Mesendoderm (in vitro differentiated cells): ENCODE measurements around the gene EFCC1.
"Not testable (repeated sequence)": the region's sequence is repeated elsewhere in the genome, so short reads cannot be mapped to it uniquely, and the experiment has no call there.

Experiments
- DNase-seq: peaks from one replicate; pipeline ENCODE4 v3.0.0; 2013
- H2AK5ac ChIP-seq: 2 replicates; pipeline ENCODE4 v1.6.1; 2013; ENCODE audit warnings: low read length, inconsistent platforms
- H2BK120ac ChIP-seq: 2 replicates; pipeline ENCODE4 v1.6.1; 2013; ENCODE audit warnings: low read depth, mild to moderate bottlenecking, low read length, moderate library complexity, mixed read lengths
- H2BK15ac ChIP-seq: replicated peaks from 2 replicates; pipeline ENCODE4 v1.6.1; 2013; ENCODE audit warnings: low read depth, mild to moderate bottlenecking, moderate library complexity
- H2BK5ac ChIP-seq: 2 replicates; pipeline ENCODE4 v1.6.1; 2013; ENCODE audit warnings: low read length, inconsistent platforms
- H3K18ac ChIP-seq: 2 replicates; pipeline ENCODE4 v1.6.1; 2013; ENCODE audit warnings: mild to moderate bottlenecking, low read length, mixed read lengths
- H3K23ac ChIP-seq: one replicate; pipeline ENCODE4 v1.6.1; 2013; ENCODE audit warnings: low read length
- H3K27ac ChIP-seq: 2 replicates; pipeline ENCODE4 v1.5.1; 2013; ENCODE audit warnings: low read depth, mild to moderate bottlenecking, inconsistent platforms, low read length, moderate library complexity
- H3K27me3 ChIP-seq: 2 replicates; pipeline ENCODE4 v1.6.1; 2013; ENCODE audit warnings: low read length, control low read depth, mild to moderate bottlenecking, inconsistent platforms; ENCODE audit not compliant: insufficient read depth, poor library complexity
- H3K36me3 ChIP-seq: 2 replicates; pipeline ENCODE4 v1.6.1; 2013; ENCODE audit warnings: low read length, inconsistent platforms; ENCODE audit not compliant: control insufficient read depth, insufficient read depth
- H3K4ac ChIP-seq: one replicate; pipeline ENCODE4 v1.6.1; 2013; ENCODE audit warnings: low read depth, mild to moderate bottlenecking, low read length, moderate library complexity
- H3K4me1 ChIP-seq: 2 replicates; pipeline ENCODE4 v1.6.1; 2013; ENCODE audit warnings: low read depth, low read length, inconsistent platforms; ENCODE audit not compliant: control insufficient read depth
- H3K4me2 ChIP-seq: 2 replicates; pipeline ENCODE4 v1.6.1; 2013; ENCODE audit warnings: low read length
- H3K4me3 ChIP-seq: 2 replicates; pipeline ENCODE4 v1.5.1; 2013; ENCODE audit warnings: mild to moderate bottlenecking, low read length
- H3K56ac ChIP-seq: one replicate; pipeline ENCODE4 v1.6.1; 2013; ENCODE audit warnings: low read length
- H3K79me1 ChIP-seq: 2 replicates; pipeline ENCODE4 v1.6.1; 2013; ENCODE audit warnings: low read length, inconsistent platforms
- H3K79me2 ChIP-seq: 2 replicates; pipeline ENCODE4 v1.6.1; 2013; ENCODE audit warnings: mild to moderate bottlenecking, low read length; ENCODE audit not compliant: control insufficient read depth, insufficient read depth
- H3K9ac ChIP-seq: 2 replicates; pipeline ENCODE4 v1.6.1; 2013; ENCODE audit warnings: low read length, inconsistent platforms
- H4K5ac ChIP-seq: one replicate; pipeline ENCODE4 v1.6.1; 2013; ENCODE audit warnings: low read length
- H4K8ac ChIP-seq: one replicate; pipeline ENCODE4 v1.6.1; 2013; ENCODE audit warnings: low read depth, mild to moderate bottlenecking, control low read depth, low read length, moderate library complexity
- WGBS: extraction: QIAGEN DNeasy Blood & Tissue Kit; methylation state at CpG from one replicate; pipeline ENCODE4 v1.1.7; 2013; ENCODE audit warnings: low lambda C conversion rate, missing lambda C conversion rate; ENCODE audit not compliant: insufficient coverage; ENCODE audit errors: extremely low coverage; 5-methylcytosine and 5-hydroxymethylcytosine counted together

The EFCC1 gene

DNA sequence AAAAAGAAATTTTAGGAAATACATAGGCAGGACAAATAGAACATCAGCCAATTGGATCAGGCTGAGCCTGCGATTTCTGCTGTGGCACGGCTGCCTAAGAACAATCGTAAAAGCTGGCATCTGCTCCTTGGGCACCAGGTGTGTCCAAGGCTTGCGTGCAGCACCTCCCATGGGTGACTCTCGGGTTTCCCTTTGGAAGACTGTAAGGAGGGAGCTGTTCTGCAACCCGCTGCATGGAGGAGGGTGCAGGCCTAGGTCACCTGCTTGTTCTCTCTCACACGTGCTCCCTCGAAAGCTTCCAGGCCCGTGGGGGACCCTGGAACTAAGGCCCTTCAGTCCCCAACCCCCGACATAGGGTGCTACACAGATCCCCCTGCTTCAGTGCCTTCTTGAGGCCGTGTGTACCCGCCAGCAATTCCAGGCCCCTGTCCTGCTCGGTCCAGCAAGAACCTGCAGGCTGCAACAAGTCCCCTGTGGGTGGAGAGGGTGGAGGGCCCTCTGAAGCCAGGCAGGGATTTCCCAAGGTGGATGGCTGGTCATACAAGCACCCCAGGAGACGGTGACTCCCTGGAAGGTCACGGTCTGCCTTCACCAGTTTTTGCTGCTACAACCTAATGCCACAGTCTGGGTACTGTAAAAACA is 62.9 kb downstream of the EFCC1 start:
- DNase-seq = no peak
- H3K9ac ChIP-seq = no peak overlapping the region
- H3K56ac ChIP-seq = no peak overlapping the region
- H3K79me1 ChIP-seq = no peaks in the 10 kb centered on the region
- no peak overlapping the region for H3K23ac ChIP-seq
- H3K27ac ChIP-seq = no peak overlapping the region
- H3K36me3 ChIP-seq = no peaks in the 10 kb centered on the region
- H3K4ac ChIP-seq = no peak overlapping the region
- no peaks in the 10 kb centered on the region for H3K79me2 ChIP-seq
- no peak overlapping the region for H2BK5ac ChIP-seq
- no peak overlapping the region for H3K4me2 ChIP-seq
- WGBS = no CpG with 5 or more reads among the region's 15 CpGs
- no peaks in the 10 kb centered on the region for H3K4me1 ChIP-seq
- no peak overlapping the region for H4K5ac ChIP-seq
- no peak overlapping the region for H3K18ac ChIP-seq
- H2AK5ac ChIP-seq = no peak overlapping the region
- no peak overlapping the region for H2BK15ac ChIP-seq
- H3K4me3 ChIP-seq = no peak overlapping the region
- H3K27me3 ChIP-seq = no peaks in the 10 kb centered on the region
- no peak overlapping the region for H2BK120ac ChIP-seq
- no peak overlapping the region for H4K8ac ChIP-seq

DNA sequence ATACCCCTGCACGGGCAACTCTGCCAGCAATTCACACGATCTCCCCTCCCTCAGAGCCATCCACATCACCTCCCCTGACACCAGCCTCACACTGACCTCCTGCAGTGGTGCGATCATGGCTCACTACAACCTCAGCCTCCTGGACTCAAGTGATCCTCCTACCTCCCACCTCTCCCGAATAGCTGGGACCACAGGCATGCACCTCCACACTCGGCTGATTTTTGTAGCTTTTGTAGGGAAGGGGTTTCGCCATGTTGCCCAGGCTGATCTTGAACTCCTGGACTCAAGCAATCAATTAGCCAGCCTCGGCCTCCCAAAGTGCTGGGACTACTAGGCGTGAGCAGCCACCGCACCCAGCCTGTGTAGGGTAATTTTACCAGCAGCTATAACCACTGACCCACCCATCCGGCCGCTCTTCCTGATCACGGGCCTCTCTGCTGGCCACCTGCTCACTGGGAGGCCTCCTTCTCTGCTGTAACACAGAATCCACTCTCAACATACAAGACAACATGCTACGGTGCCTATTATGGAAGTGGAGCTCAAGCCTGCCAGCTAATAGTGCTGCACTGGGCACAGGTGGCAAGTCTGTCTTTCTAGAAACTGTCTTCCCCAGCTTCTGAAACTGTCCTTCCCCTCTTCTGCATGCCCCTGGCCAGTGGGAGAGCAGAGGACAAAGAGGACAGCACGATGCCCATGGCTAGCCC is 64.1 kb downstream of the EFCC1 start:
- Histone ChIP-seq H3K27ac (no peak overlapping the region), H3K56ac (no peak overlapping the region), H3K4ac (no peak overlapping the region), H3K18ac (no peak overlapping the region), H3K4me2 (no peak overlapping the region), H3K4me3 (no peak overlapping the region), H3K27me3 (no peaks in the 10 kb centered on the region), H3K9ac (no peak overlapping the region), H3K4me1 (no peaks in the 10 kb centered on the region), H2BK5ac (no peak overlapping the region), H2AK5ac (no peak overlapping the region), H4K5ac (no peak overlapping the region), H3K23ac (no peak overlapping the region), H2BK15ac (no peak overlapping the region), H2BK120ac (no peak overlapping the region), H3K36me3 (no peaks in the 10 kb centered on the region), H3K79me1 (no peaks in the 10 kb centered on the region), H3K79me2 (no peaks in the 10 kb centered on the region), H4K8ac (no peak overlapping the region)
- WGBS = no CpG with 5 or more reads among the region's 14 CpGs
- no peak for DNase-seq

DNA sequence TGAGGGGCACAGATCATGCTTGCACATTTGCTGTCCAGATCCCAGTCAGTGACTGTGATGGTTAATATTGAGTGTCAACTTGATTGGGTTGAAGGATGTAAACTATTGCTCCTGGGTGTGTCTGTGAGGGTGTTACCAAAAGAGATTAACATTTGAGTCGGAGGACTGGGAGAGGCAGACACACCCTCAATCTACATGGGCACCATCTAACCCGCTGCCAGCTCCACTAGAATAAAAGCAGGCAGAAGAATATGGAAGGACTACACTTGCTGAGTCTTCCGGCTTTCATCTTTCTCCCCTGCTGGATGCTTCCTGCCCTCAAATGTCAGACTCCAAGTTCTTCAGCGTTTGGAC is 64.6 kb downstream of the EFCC1 start:
- no peak overlapping the region for H2BK15ac ChIP-seq
- H3K23ac ChIP-seq = no peak overlapping the region
- no peak overlapping the region for H2BK5ac ChIP-seq
- no peaks in the 10 kb centered on the region for H3K27me3 ChIP-seq
- H3K4me3 ChIP-seq = no peak overlapping the region
- H3K56ac ChIP-seq = no peak overlapping the region
- no peak overlapping the region for H2AK5ac ChIP-seq
- no peak overlapping the region for H4K5ac ChIP-seq
- no peak for DNase-seq
- H4K8ac ChIP-seq = no peak overlapping the region
- H3K79me2 ChIP-seq = no peaks in the 10 kb centered on the region
- H3K4ac ChIP-seq = no peak overlapping the region
- no peak overlapping the region for H3K18ac ChIP-seq
- no peaks in the 10 kb centered on the region for H3K36me3 ChIP-seq
- no peak overlapping the region for H3K4me2 ChIP-seq
- no peak overlapping the region for H3K9ac ChIP-seq
- H3K27ac ChIP-seq = no peak overlapping the region
- H3K4me1 ChIP-seq = no peaks in the 10 kb centered on the region
- no CpG with 5 or more reads among the region's 4 CpGs for WGBS
- no peak overlapping the region for H2BK120ac ChIP-seq
- H3K79me1 ChIP-seq = no peaks in the 10 kb centered on the region

DNA sequence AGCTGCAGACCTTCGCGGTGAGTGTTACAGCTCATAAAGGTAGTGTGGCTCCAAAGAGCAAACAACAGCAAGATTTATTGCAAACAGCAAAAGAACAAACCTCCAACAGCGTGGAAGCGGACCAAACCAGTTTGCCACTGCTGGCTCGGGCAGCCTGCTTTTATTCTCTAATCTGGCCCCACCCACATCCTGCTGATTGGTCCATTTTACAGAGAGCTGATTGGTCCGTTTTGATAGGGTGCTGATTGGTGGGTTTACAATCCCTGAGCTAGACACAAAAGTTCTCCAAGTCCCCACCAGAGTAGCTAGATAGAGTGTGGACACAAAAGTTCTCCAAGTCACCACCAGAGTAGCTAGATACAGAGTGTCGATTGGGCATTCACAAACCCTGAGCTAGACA is 66.6 kb downstream of the EFCC1 start:
- not testable (repeated sequence) for H3K27ac ChIP-seq, H2AK5ac ChIP-seq, H3K4me3 ChIP-seq, H3K27me3 ChIP-seq, H3K9ac ChIP-seq, H3K4me2 ChIP-seq, H3K56ac ChIP-seq, H3K23ac ChIP-seq, H3K79me1 ChIP-seq, H3K4ac ChIP-seq, H3K36me3 ChIP-seq, H2BK5ac ChIP-seq, H4K8ac ChIP-seq, H2BK120ac ChIP-seq, H4K5ac ChIP-seq, H2BK15ac ChIP-seq, H3K79me2 ChIP-seq, H3K18ac ChIP-seq, H3K4me1 ChIP-seq
- peak; percentile 43 for DNase-seq
- no CpG with 5 or more reads among the region's 7 CpGs for WGBS

DNA sequence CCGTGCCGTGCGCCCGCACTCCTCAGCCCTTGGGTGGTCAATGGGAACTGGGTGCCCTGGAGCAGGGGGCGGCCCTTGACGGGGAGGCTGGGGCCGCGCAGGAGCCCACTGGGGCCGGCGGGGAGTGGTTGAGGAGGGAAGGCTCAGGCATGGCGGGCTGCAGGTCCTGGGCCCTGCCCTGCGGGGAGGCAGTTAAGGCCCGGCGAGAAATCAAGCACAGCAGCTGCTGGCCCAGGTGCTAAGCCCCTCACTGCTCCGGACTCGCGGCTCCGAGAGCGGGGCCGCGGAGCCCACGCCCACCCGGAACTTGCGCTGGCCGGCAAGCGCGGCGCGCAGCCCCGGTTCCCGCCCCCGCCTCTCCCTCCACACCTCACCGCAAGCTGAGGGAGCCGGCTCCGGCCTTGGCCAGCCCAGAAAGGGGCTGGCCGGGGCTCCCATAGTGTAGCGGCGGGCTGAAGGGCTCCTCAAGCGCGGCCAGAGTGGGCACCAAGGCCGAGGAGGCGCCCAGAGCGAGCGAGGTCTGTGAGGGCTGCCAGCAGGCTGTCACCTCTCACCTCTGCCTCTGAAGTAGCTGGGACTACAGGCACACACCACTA is 67.3 kb downstream of the EFCC1 start:
- H3K9ac ChIP-seq = no peak overlapping the region
- H4K5ac ChIP-seq = no peak overlapping the region
- no peak overlapping the region for H3K4me2 ChIP-seq
- H3K27ac ChIP-seq = no peak overlapping the region
- H3K4me3 ChIP-seq = no peak overlapping the region
- no peaks in the 10 kb centered on the region for H3K4me1 ChIP-seq
- no peak for DNase-seq
- no peaks in the 10 kb centered on the region for H3K79me2 ChIP-seq
- H3K27me3 ChIP-seq = no peaks in the 10 kb centered on the region
- no peak overlapping the region for H3K56ac ChIP-seq
- no peaks in the 10 kb centered on the region for H3K36me3 ChIP-seq
- WGBS = no CpG with 5 or more reads among the region's 44 CpGs
- no peak overlapping the region for H2BK5ac ChIP-seq
- H3K79me1 ChIP-seq = no peaks in the 10 kb centered on the region
- H2BK15ac ChIP-seq = no peak overlapping the region
- no peak overlapping the region for H2BK120ac ChIP-seq
- H3K18ac ChIP-seq = no peak overlapping the region
- H4K8ac ChIP-seq = no peak overlapping the region
- no peak overlapping the region for H2AK5ac ChIP-seq
- H3K23ac ChIP-seq = no peak overlapping the region
- H3K4ac ChIP-seq = no peak overlapping the region
